ENCODE data around the gene XAF1. TPM values are rescaled to one million over a fixed set of nuclear protein-coding genes. Genes with fewer than 3 reads are reported as not detected.
"Not testable (repeated sequence)": the region's sequence is repeated elsewhere in the genome, so short reads cannot be mapped to it uniquely, and the experiment has no call there.

XAF1 gene
- total RNA-seq, 1 donor from 2014 or later = 2.5 TPM

DNA sequence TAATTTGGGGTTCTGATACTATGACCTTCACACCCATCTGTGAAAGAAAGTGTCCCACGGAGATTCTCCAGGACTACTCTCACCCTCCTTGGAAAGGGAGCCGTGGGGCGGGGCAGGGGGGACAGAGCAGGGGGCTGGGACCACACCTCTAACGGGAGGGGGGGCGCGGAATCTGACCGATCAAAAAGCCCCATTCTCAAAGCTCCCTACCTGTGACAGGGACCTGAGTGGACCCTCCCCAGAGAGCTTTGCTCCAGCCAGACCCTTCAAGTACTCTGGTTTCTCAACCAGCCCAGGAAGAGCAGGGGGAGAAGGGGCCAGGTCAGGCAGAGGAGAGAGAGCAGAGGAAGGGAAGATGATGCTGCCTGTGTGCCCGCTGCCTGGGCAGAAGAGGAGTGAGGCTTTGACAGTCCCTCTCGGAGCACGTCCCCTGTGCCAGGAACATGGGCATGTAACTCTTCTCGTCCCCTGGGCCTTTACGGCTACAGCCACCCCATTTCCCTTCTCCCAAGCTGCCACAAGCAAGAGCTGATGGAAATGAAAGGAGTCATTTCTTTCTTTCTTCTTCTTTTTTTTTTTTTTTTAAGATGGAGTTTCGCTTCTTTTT, 682 bp downstream of the XAF1 start:
- Histone ChIP-seq H3K27me3 (ENCODE audit: control insufficient read depth, insufficient read depth, low read length) (no peaks in the 10 kb centered on the region), H3K36me3 (ENCODE audit: control insufficient read depth, insufficient read depth, low read length) (no peaks in the 10 kb centered on the region), H3K4me3 (ENCODE audit: low read depth, low read length) (no peak overlapping the region)
- DNase-seq (ENCODE audit: low read depth) = no peak
- TF ChIP-seq, protein P1, sequence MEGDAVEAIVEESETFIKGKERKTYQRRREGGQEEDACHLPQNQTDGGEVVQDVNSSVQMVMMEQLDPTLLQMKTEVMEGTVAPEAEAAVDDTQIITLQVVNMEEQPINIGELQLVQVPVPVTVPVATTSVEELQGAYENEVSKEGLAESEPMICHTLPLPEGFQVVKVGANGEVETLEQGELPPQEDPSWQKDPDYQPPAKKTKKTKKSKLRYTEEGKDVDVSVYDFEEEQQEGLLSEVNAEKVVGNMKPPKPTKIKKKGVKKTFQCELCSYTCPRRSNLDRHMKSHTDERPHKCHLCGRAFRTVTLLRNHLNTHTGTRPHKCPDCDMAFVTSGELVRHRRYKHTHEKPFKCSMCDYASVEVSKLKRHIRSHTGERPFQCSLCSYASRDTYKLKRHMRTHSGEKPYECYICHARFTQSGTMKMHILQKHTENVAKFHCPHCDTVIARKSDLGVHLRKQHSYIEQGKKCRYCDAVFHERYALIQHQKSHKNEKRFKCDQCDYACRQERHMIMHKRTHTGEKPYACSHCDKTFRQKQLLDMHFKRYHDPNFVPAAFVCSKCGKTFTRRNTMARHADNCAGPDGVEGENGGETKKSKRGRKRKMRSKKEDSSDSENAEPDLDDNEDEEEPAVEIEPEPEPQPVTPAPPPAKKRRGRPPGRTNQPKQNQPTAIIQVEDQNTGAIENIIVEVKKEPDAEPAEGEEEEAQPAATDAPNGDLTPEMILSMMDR (IDR thresholded peaks at IDR 0.05; ENCODE audit: insufficient read depth, low read length, poor library complexity, severe bottlenecking) = no peak

DNA sequence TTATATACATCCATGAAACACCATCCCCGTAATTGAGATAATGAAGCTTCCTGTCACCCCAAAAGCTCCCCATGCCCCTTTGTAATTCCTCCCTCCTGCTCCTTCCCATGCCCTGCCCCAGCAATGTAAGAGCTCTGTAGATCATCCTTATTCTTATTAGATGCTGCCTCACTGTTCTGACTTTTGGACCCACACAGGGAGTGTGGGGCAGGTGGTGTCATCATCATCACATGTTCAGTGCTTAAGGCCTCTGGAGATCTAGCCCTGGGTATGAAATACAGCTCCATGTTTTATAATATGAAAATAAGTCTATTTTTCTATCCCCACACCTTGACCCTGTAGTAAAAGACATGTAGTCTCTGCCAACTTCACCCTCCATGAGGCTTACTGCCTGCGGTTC, 1.9 kb downstream of the XAF1 start:
- DNase-seq (ENCODE audit: low read depth) = no peak
- TF ChIP-seq, protein P1 (IDR thresholded peaks at IDR 0.05; ENCODE audit: insufficient read depth, low read length, poor library complexity, severe bottlenecking) = no peak
- Histone ChIP-seq H3K4me3 (ENCODE audit: low read depth, low read length) (no peak overlapping the region), H3K27me3 (ENCODE audit: control insufficient read depth, insufficient read depth, low read length) (no peaks in the 10 kb centered on the region), H3K36me3 (ENCODE audit: control insufficient read depth, insufficient read depth, low read length) (no peaks in the 10 kb centered on the region)

DNA sequence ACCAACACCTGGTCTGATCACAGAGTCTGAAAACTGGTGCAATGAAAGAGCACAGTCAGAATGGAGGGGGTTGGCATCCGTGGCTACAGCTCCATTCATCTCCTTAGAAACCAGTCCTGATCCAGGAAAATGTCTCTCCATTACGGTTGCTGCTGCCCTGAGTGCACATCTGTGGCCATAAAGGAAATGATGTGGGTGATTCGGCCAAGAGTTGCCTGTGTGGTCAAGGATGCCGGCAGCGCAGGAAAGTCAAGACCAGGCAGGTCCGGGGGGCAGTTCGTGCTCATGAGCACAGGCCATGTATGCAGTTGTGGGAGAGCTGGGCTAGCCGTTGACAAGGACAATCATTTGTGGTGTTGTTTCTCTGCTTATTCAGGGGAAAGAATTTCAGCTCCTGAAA, 5.9 kb downstream of the XAF1 start:
- H3K36me3 ChIP-seq (ENCODE audit: control insufficient read depth, insufficient read depth, low read length) = no peaks in the 10 kb centered on the region

DNA sequence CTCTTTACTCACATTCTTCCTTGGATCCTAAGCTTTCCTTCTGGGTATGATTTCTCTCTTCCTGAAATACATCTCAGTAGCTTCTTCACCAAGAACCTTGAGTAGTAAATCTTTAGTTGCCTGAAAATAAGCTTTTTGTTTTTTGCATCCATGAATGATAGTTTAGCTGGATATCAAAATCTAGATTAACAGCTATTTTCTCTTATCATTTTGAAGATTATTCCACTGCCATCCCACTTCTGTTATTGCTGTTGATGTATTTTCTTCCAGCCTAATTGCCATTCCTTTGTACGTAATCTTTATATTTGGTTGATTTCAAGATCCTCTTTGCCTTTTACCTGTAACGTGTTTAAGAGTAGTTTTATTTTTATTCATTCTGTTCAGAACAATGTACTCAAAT, 12.6 kb downstream of the XAF1 start:
- Histone ChIP-seq H3K4me3 (ENCODE audit: low read depth, low read length) (no peak overlapping the region), H3K36me3 (ENCODE audit: control insufficient read depth, insufficient read depth, low read length) (no peaks in the 10 kb centered on the region), H3K27me3 (ENCODE audit: control insufficient read depth, insufficient read depth, low read length) (no peaks in the 10 kb centered on the region)
- no peak for DNase-seq (ENCODE audit: low read depth)
- TF ChIP-seq, protein P1 (IDR thresholded peaks at IDR 0.05; ENCODE audit: insufficient read depth, low read length, poor library complexity, severe bottlenecking) = no peak

More for the DNA sequence above, 5.9 kb downstream of the XAF1 start:
- Histone ChIP-seq H3K27me3 (ENCODE audit: control insufficient read depth, insufficient read depth, low read length) (no peaks in the 10 kb centered on the region), H3K4me3 (ENCODE audit: low read depth, low read length) (no peak overlapping the region)
- TF ChIP-seq, protein P1 (IDR thresholded peaks at IDR 0.05; ENCODE audit: insufficient read depth, low read length, poor library complexity, severe bottlenecking) = no peak
- no peak for DNase-seq (ENCODE audit: low read depth)

DNA sequence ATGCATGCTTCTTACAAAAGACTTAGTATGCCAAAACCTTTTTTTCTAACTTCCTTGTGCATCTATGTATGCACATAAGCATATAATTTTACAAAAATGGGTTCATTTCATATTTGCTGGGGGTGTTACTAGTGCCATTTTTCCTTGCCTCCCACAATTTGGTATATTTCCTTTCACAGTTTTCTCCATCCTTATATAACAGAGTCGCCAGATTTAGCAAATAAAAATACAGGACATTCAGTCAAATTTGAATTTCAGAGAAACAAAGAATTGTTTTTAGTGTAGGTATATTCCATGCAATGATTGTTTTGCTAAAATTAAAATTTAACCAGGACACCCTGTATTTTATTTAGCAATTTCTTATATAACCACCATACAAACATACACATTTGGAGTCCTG, 16.2 kb downstream of the XAF1 start:
- H3K4me3 ChIP-seq (ENCODE audit: low read depth, low read length) = no peak overlapping the region
- no peak for DNase-seq (ENCODE audit: low read depth)
- no peaks in the 10 kb centered on the region for H3K36me3 ChIP-seq (ENCODE audit: control insufficient read depth, insufficient read depth, low read length)
- TF ChIP-seq, protein P1 (IDR thresholded peaks at IDR 0.05; ENCODE audit: insufficient read depth, low read length, poor library complexity, severe bottlenecking) = no peak
- peaks cover 15% of the 10 kb centered on the region for H3K27me3 ChIP-seq (ENCODE audit: control insufficient read depth, insufficient read depth, low read length)

DNA sequence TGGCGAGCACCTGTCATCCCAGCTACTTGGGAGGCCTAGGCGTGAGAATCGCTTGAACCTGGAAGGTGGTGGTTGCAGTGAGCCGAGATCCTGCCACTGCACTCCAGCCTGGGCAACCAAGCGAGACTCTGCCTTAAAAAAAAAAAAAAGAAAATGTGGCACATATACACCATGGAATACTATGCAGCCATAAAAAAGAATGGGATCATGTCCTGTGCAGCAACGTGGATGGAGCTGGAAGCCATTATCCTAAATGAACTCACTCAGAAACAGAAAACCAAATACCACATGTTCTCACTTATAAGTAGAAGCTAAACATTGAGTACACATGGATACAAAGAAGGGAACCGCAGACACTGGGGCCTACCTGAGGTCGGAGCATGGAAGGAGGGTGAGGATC, 19.1 kb downstream of the XAF1 start:
- H3K36me3 ChIP-seq (ENCODE audit: control insufficient read depth, insufficient read depth, low read length); H3K4me3 ChIP-seq (ENCODE audit: low read depth, low read length); DNase-seq (ENCODE audit: low read depth): not testable (repeated sequence)
- peaks cover 19% of the 10 kb centered on the region for H3K27me3 ChIP-seq (ENCODE audit: control insufficient read depth, insufficient read depth, low read length)

All from kidney epithelial cell (primary cell).